ENCODE data around the gene GLTP.

The GLTP gene

DNA sequence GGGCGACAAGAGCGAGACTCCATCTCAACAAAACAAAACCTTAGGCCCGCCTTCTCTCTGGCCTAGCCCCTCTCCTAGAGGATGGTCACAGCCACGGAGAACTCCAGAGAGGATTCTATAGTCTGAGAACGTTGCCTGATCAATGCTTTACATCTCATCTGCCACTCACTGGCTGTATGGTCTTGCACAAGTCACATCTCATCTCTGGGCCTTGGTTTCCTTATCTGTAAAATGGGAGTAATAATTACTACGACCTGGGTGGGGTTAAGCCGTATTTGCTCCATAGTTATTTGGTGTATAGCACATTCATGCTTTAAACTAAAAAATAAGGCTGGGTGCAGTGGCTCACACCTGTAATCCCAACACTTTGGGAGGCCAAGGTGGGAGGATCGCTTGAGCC is 55.6 kb downstream of the GLTP start:
- Histone ChIP-seq H3K27ac (ENCODE audit: low read depth, low read length) (no peak overlapping the region), H3K36me3 (ENCODE audit: control insufficient read depth in 1 of 2, insufficient read depth in 2 of 2, low read length in 2 of 2) (no peaks in the 10 kb centered on the region), H3K4me3 (ENCODE audit: low read depth in 1 of 2, low read length in 2 of 2) (no peak overlapping the region), H3K27me3 (ENCODE audit: control insufficient read depth in 1 of 2, insufficient read depth in 2 of 2, low read length in 2 of 2) (no peaks in the 10 kb centered on the region), H3K9ac (ENCODE audit: low read depth in 1 of 2, low read length in 2 of 2) (no peak overlapping the region), H3K4me1 (ENCODE audit: control insufficient read depth in 1 of 2, insufficient read depth in 2 of 2, low read length in 2 of 2) (peaks cover 11 to 14% of the 10 kb centered on the region in 2 donors), H3K9me3 (ENCODE audit: control insufficient read depth in 1 of 2, low read length in 2 of 2) (no peaks in the 10 kb centered on the region)

DNA sequence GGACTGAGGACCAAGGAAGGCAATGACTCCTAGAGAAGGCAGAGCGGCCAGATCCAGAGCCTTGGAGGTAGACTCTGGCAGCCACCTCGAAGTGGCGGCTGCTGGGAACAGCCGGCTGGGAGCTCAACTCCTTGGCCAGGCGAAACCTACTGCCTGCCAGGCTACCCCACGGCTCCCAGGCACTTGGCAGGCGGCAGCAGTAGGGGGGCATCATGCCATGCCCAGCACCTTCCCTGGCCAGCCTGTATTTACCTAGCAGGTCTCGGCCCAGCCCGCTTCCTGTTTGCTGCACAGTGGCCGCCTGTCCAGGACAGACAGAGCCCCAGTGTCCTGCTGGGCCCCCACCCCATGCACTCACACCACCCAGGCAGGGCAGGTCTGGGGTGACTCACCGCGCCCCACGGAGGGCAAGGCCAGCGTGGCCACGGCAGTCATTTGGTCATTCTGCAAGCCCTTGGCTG is 57.4 kb downstream of the GLTP start:
- Histone ChIP-seq H3K4me3 (ENCODE audit: low read depth in 1 of 2, low read length in 2 of 2) (no peak overlapping the region), H3K4me1 (ENCODE audit: control insufficient read depth in 1 of 2, insufficient read depth in 2 of 2, low read length in 2 of 2) (peaks cover 11 to 14% of the 10 kb centered on the region in 2 donors), H3K27ac (ENCODE audit: low read depth, low read length) (peak overlapping the region; percentile 10), H3K27me3 (ENCODE audit: control insufficient read depth in 1 of 2, insufficient read depth in 2 of 2, low read length in 2 of 2) (peaks cover 0 to 7% of the 10 kb centered on the region in 2 donors), H3K9ac (ENCODE audit: low read depth in 1 of 2, low read length in 2 of 2) (no peak overlapping the region), H3K36me3 (ENCODE audit: control insufficient read depth in 1 of 2, insufficient read depth in 2 of 2, low read length in 2 of 2) (no peaks in the 10 kb centered on the region), H3K9me3 (ENCODE audit: control insufficient read depth in 1 of 2, low read length in 2 of 2) (no peaks in the 10 kb centered on the region)

DNA sequence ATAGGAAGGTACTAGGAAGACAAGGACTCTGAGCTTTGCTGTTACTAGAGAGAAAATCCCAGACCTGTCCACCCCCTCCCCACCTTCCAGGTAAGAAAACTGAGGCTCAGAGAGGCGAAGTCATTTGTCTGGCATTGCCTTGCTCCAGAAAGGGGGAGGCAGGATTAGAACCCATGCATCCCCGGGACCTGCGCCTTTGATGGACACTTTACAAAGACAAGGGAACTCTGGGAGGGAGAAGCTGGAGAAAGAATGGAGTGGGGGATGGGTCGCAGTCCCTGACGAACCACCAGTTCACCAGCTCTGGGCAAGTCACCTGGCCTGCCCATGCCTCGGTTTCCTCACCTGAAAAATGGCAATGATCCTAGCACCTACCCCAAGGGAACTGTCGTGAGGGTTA is 57.9 kb downstream of the GLTP start:
- Histone ChIP-seq H3K4me3 (ENCODE audit: low read depth in 1 of 2, low read length in 2 of 2) (no peak overlapping the region), H3K4me1 (ENCODE audit: control insufficient read depth in 1 of 2, insufficient read depth in 2 of 2, low read length in 2 of 2) (peaks cover 11 to 14% of the 10 kb centered on the region in 2 donors), H3K27ac (ENCODE audit: low read depth, low read length) (no peak overlapping the region), H3K9me3 (ENCODE audit: control insufficient read depth in 1 of 2, low read length in 2 of 2) (no peaks in the 10 kb centered on the region), H3K36me3 (ENCODE audit: control insufficient read depth in 1 of 2, insufficient read depth in 2 of 2, low read length in 2 of 2) (no peaks in the 10 kb centered on the region), H3K9ac (ENCODE audit: low read depth in 1 of 2, low read length in 2 of 2) (no peak overlapping the region), H3K27me3 (ENCODE audit: control insufficient read depth in 1 of 2, insufficient read depth in 2 of 2, low read length in 2 of 2) (peaks cover 0 to 7% of the 10 kb centered on the region in 2 donors)

DNA sequence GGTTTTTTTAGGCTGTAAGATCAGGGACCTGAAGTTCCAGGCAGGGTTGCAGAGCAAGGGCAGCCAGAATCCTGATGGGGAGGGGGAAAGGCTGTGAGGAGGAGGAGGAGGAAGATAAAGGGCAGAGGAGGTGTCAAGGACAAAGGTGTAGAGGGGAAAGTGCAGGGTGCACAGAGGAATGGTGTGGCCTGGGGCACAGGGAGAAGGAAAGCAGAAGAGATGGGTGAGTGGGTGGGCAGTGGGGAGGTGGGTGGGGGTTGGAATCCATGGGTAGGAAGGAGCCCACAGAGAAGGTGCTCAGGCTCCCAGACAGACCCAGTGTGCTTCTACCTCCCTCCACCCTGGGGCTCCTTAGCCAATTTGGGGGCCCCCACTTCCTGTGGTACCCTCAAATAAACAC is 58.4 kb downstream of the GLTP start:
- Histone ChIP-seq H3K4me3 (ENCODE audit: low read depth in 1 of 2, low read length in 2 of 2) (no peak overlapping the region), H3K36me3 (ENCODE audit: control insufficient read depth in 1 of 2, insufficient read depth in 2 of 2, low read length in 2 of 2) (no peaks in the 10 kb centered on the region), H3K4me1 (ENCODE audit: control insufficient read depth in 1 of 2, insufficient read depth in 2 of 2, low read length in 2 of 2) (peaks cover 11 to 14% of the 10 kb centered on the region in 2 donors), H3K9me3 (ENCODE audit: control insufficient read depth in 1 of 2, low read length in 2 of 2) (no peaks in the 10 kb centered on the region), H3K27me3 (ENCODE audit: control insufficient read depth in 1 of 2, insufficient read depth in 2 of 2, low read length in 2 of 2) (peaks cover 0 to 7% of the 10 kb centered on the region in 2 donors), H3K27ac (ENCODE audit: low read depth, low read length) (no peak overlapping the region), H3K9ac (ENCODE audit: low read depth in 1 of 2, low read length in 2 of 2) (no peak overlapping the region)

DNA sequence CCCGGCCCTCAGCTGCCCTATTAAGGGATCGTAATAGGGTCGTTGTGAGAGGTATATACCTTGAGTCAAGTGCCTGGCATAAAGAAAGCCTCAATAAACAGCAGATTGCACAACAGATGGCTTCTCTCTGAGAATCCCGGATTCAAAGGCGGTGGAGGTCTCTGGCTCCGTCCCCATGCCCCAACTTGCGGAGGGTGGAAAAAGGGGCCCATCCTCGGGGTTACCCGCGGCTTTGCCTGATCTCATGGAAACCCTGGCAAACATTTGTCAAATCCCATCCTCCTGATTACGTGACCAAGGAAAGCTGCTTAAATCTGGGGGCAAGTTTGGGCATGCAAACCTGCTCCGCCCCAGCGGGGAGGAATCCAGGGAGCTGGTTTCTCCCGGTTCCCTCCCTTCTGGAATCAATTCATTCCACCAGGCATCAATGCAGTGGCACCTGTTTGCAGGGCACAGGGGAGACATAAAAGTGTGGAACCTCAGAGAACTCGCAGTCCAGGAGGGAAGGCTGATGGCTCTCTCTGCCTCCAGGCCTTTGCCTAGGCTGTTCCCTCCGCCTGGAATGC is 59.4 kb downstream of the GLTP start:
- Histone ChIP-seq H3K27me3 (ENCODE audit: control insufficient read depth in 1 of 2, insufficient read depth in 2 of 2, low read length in 2 of 2) (peaks cover 0 to 7% of the 10 kb centered on the region in 2 donors), H3K9me3 (ENCODE audit: control insufficient read depth in 1 of 2, low read length in 2 of 2) (no peaks in the 10 kb centered on the region), H3K36me3 (ENCODE audit: control insufficient read depth in 1 of 2, insufficient read depth in 2 of 2, low read length in 2 of 2) (no peaks in the 10 kb centered on the region), H3K4me3 (ENCODE audit: low read depth in 1 of 2, low read length in 2 of 2) (no peak overlapping the region), H3K4me1 (ENCODE audit: control insufficient read depth in 1 of 2, insufficient read depth in 2 of 2, low read length in 2 of 2) (peaks cover 11 to 14% of the 10 kb centered on the region in 2 donors), H3K27ac (ENCODE audit: low read depth, low read length) (no peak overlapping the region), H3K9ac (ENCODE audit: low read depth in 1 of 2, low read length in 2 of 2) (no peak overlapping the region)

DNA sequence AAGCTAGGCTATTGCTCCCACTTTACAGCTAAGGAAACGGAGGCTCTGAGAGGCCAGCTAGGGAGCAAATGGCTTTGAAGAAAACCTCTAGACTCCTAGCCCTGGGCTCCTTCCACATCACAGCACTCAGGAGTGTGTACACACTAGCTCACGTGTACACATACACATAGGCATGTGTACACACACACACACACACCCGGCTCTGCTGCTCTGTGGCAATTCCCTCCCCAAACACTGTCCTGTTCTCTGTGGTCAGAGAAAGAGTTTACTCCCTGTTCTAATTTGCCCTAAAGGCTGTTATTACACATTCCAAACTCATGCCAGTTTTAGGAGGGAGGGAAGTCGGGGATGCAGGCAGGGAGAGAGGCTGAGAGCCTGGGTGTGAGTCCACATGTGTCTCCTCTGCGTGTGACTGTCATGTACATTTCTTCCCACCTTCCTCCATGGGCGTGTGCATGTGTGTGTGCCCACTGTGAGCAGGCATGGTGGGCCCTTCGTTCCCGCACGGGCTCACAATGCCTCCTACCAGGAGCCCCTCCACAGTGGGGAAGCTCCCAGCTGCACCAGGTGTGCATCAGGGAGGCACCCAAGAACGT is 61.3 kb downstream of the GLTP start:
- Histone ChIP-seq H3K36me3 (ENCODE audit: control insufficient read depth in 1 of 2, insufficient read depth in 2 of 2, low read length in 2 of 2) (no peaks in the 10 kb centered on the region), H3K27me3 (ENCODE audit: control insufficient read depth in 1 of 2, insufficient read depth in 2 of 2, low read length in 2 of 2) (peaks cover 0 to 7% of the 10 kb centered on the region in 2 donors), H3K27ac (ENCODE audit: low read depth, low read length) (no peak overlapping the region), H3K4me1 (ENCODE audit: control insufficient read depth in 1 of 2, insufficient read depth in 2 of 2, low read length in 2 of 2) (peaks cover 11 to 14% of the 10 kb centered on the region in 2 donors), H3K9me3 (ENCODE audit: control insufficient read depth in 1 of 2, low read length in 2 of 2) (no peaks in the 10 kb centered on the region), H3K4me3 (ENCODE audit: low read depth in 1 of 2, low read length in 2 of 2) (no peak overlapping the region), H3K9ac (ENCODE audit: low read depth in 1 of 2, low read length in 2 of 2) (no peak overlapping the region)

DNA sequence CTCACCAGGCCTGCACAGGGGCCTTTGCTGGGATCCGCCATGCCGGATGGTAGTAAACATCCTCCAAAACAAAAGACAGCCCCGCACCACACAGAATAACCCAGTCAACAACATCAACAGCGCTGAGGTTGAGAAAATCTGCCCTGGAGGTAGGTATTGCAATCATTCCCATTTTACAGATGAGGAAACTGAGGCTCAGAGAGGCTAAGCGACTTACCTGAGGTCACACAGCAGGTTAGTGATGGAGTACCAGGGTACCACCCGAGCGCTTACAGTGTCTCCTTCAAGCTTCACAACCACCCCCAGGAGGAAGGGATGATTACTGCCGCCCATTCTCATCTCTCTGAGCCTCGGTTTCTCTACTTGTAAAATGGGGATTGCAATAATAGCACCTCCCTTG is 62.1 kb downstream of the GLTP start:
- no peak overlapping the region for H3K9ac ChIP-seq (ENCODE audit: low read depth in 1 of 2, low read length in 2 of 2)
- H3K27me3 ChIP-seq (ENCODE audit: control insufficient read depth in 1 of 2, insufficient read depth in 2 of 2, low read length in 2 of 2) = peaks cover 0 to 7% of the 10 kb centered on the region in 2 donors
- no peak overlapping the region for H3K27ac ChIP-seq (ENCODE audit: low read depth, low read length)
- H3K36me3 ChIP-seq (ENCODE audit: control insufficient read depth in 1 of 2, insufficient read depth in 2 of 2, low read length in 2 of 2) = no peaks in the 10 kb centered on the region
- no peaks in the 10 kb centered on the region for H3K9me3 ChIP-seq (ENCODE audit: control insufficient read depth in 1 of 2, low read length in 2 of 2)
- H3K4me1 ChIP-seq (ENCODE audit: control insufficient read depth in 1 of 2, insufficient read depth in 2 of 2, low read length in 2 of 2) = peaks cover 6 to 8% of the 10 kb centered on the region in 2 donors
- H3K4me3 ChIP-seq (ENCODE audit: low read depth in 1 of 2, low read length in 2 of 2) = no peak overlapping the region

DNA sequence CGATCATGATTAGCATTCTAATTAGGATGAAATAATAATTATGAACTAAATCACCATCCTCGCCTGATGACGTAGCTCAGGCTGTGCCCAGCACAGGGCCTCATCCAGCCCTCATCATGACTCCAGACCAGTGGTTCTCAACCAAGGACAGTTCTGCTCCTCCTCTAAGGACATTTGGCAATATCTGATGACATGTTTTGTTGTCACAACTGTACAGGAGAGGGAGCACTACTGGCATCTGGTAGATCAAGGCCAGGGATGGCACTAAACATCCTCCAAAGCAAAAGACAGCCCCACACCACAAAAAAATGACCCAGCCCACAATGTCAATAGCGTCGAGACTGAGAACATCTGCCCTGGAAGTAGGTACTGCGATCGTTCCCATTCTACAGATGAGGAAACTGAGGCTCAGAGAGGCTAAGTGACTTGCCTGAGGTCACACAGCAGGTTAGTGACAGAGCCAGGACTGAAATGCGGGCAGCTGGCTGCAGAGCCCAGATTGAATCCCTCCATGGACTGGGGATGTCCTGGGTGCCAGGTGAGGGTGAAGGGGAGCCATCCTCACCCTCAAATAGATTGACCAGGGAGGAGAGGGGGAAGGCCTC is 62.6 kb downstream of the GLTP start:
- no peaks in the 10 kb centered on the region for H3K9me3 ChIP-seq (ENCODE audit: control insufficient read depth in 1 of 2, low read length in 2 of 2)
- no peak overlapping the region for H3K4me3 ChIP-seq (ENCODE audit: low read depth in 1 of 2, low read length in 2 of 2)
- peaks cover under 1 to 3% of the 10 kb centered on the region in 2 donors for H3K4me1 ChIP-seq (ENCODE audit: control insufficient read depth in 1 of 2, insufficient read depth in 2 of 2, low read length in 2 of 2)
- no peaks in the 10 kb centered on the region for H3K36me3 ChIP-seq (ENCODE audit: control insufficient read depth in 1 of 2, insufficient read depth in 2 of 2, low read length in 2 of 2)
- peaks cover 0 to 7% of the 10 kb centered on the region in 2 donors for H3K27me3 ChIP-seq (ENCODE audit: control insufficient read depth in 1 of 2, insufficient read depth in 2 of 2, low read length in 2 of 2)
- H3K9ac ChIP-seq (ENCODE audit: low read depth in 1 of 2, low read length in 2 of 2) = no peak overlapping the region
- H3K27ac ChIP-seq (ENCODE audit: low read depth, low read length) = no peak overlapping the region

DNA sequence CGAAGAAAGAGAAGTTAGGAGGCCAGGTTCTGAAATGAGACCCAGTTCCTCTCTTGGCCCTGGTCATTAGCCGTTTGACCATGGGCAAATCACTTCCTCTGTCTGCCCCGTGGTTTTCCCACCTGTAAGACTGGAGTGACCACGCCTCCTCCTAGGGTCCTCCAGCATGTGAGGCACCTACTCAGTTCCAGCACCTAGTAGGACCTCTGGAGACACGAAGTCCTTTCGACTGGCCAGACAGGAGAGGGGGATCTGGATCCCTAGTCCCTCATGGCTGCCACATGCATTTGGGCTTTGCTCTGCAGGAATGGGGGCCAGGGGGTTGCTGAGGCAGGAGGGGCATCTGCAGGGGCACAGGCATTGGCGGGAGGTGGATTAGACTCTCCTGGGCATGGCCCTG is 63.5 kb downstream of the GLTP start:
- no peaks in the 10 kb centered on the region for H3K9me3 ChIP-seq (ENCODE audit: control insufficient read depth in 1 of 2, low read length in 2 of 2)
- H3K36me3 ChIP-seq (ENCODE audit: control insufficient read depth in 1 of 2, insufficient read depth in 2 of 2, low read length in 2 of 2) = no peaks in the 10 kb centered on the region
- H3K9ac ChIP-seq (ENCODE audit: low read depth in 1 of 2, low read length in 2 of 2) = no peak overlapping the region
- H3K27ac ChIP-seq (ENCODE audit: low read depth, low read length) = no peak overlapping the region
- H3K27me3 ChIP-seq (ENCODE audit: control insufficient read depth in 1 of 2, insufficient read depth in 2 of 2, low read length in 2 of 2) = peaks cover 0 to 7% of the 10 kb centered on the region in 2 donors
- H3K4me1 ChIP-seq (ENCODE audit: control insufficient read depth in 1 of 2, insufficient read depth in 2 of 2, low read length in 2 of 2) = no peaks in the 10 kb centered on the region
- H3K4me3 ChIP-seq (ENCODE audit: low read depth in 1 of 2, low read length in 2 of 2) = no peak overlapping the region

DNA sequence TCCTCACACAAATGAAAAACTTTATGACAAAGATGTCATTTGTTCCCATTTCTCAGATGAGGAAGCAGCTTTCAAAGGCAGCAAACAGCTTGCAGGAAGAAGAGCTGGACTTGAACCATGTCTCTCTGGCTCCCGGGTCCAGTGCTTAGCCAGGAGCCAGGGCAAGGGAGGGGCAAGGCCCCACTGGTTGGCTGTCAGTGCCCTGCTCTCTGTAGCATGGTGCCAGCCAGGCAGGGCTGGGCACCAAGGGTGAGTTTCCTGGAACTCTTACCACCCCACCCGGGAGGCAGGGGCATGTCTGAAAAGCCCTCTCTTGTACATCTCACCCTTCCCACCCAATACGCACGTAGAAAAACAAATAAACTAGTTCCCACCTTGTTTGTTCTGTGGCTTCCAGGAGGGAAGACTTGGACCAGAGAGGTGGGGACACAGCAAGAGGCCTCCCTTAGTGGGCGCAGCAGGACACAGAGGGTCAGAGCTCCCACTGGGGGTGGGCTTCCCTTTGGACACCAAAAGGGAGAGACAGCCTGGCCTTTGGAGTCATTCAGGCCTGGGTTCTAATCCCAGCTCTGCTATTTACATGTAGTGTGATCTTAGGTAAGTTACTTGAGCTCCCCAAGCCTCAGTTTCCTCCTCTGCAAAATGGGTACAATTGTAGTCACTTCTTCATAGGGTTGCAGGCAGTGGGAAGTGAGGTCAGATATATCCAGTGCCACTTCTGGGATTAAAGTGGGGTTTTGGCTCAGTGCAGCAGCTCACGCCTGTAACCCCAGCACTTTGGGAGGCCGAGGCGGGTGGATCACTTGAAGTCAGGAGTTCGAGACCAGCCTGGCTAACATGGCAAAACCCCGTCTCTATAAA is 64.4 kb downstream of the GLTP start:
- no peak overlapping the region for H3K27ac ChIP-seq (ENCODE audit: low read depth, low read length)
- no peaks in the 10 kb centered on the region for H3K9me3 ChIP-seq (ENCODE audit: control insufficient read depth in 1 of 2, low read length in 2 of 2)
- H3K4me3 ChIP-seq (ENCODE audit: low read depth in 1 of 2, low read length in 2 of 2) = no peak overlapping the region
- H3K27me3 ChIP-seq (ENCODE audit: control insufficient read depth in 1 of 2, insufficient read depth in 2 of 2, low read length in 2 of 2) = peaks cover 0 to 7% of the 10 kb centered on the region in 2 donors
- no peak overlapping the region for H3K9ac ChIP-seq (ENCODE audit: low read depth in 1 of 2, low read length in 2 of 2)
- H3K36me3 ChIP-seq (ENCODE audit: control insufficient read depth in 1 of 2, insufficient read depth in 2 of 2, low read length in 2 of 2) = no peaks in the 10 kb centered on the region
- no peaks in the 10 kb centered on the region for H3K4me1 ChIP-seq (ENCODE audit: control insufficient read depth in 1 of 2, insufficient read depth in 2 of 2, low read length in 2 of 2)
